IMR-90 (cell line): ENCODE measurements around the gene C7. TPM values are rescaled to one million over a fixed set of nuclear protein-coding genes. Genes with fewer than 3 reads are reported as not detected.

Experiments
- ATAC-seq: fragments of 200-7000 bp; cut with Tn5 transposase; 2 replicates; pipeline ENCODE4 v1.9.1; 2020; ENCODE audit warnings: low read depth, mild to moderate bottlenecking, moderate library complexity
- BruUV-seq: library from RNA; stranded (reverse); fragments of 400-500 nt; replicated peaks from 2 replicates; lab custom pipeline; 2021; lab: Mats Ljungman, UMichigan
- CTCF ChIA-PET: fragments of 300-600 bp; formaldehyde crosslinking; extraction: SDS; loops from one replicate; lab custom pipeline; 2021; ENCODE audit warnings: antibody characterized with exemption; lab: Yijun Ruan, JAX
- POLR2A ChIA-PET: fragments of 300-600 bp; sonication (Branson Sonifier 250); formaldehyde crosslinking; loops from one replicate; lab custom pipeline; 2022; ENCODE audit warnings: antibody characterized with exemption; ENCODE audit not compliant: unreplicated experiment; lab: Charles Lee
- DNase-seq: peaks from one replicate; pipeline ENCODE4 v3.0.0; 2013
- H2AFZ ChIP-seq: replicated peaks from 2 replicates; pipeline ENCODE3; 2013; ENCODE audit warnings: low read length, mild to moderate bottlenecking; ENCODE audit not compliant: poor library complexity
- H2AK5ac ChIP-seq: 2 replicates; pipeline ENCODE4 v1.6.1; 2013; ENCODE audit warnings: low read depth, low read length, inconsistent platforms
- H2AK9ac ChIP-seq: replicated peaks from 2 replicates; pipeline ENCODE3; 2013; ENCODE audit warnings: mild to moderate bottlenecking, low read depth, low read length, moderate library complexity; ENCODE audit not compliant: poor library complexity
- H2BK120ac ChIP-seq: 2 replicates; pipeline ENCODE4 v1.6.1; 2013; ENCODE audit warnings: low read depth, low read length, inconsistent platforms
- H2BK15ac ChIP-seq: 3 replicates; pipeline ENCODE4 v1.6.1; 2013; ENCODE audit warnings: low read depth, low read length, inconsistent platforms
- H2BK20ac ChIP-seq: 2 replicates; pipeline ENCODE4 v1.6.1; 2013; ENCODE audit warnings: low read depth, mild to moderate bottlenecking, inconsistent platforms, low read length, moderate library complexity
- H2BK5ac ChIP-seq: 2 replicates; pipeline ENCODE4 v1.6.1; 2013; ENCODE audit warnings: mild to moderate bottlenecking, low read depth, low read length, inconsistent platforms; ENCODE audit not compliant: poor library complexity, severe bottlenecking
- H3K14ac ChIP-seq: replicated peaks from 2 replicates; pipeline ENCODE4 v1.6.1; 2013; ENCODE audit warnings: low read depth, low read length, inconsistent platforms
- H3K18ac ChIP-seq: 2 replicates; pipeline ENCODE4 v1.6.1; 2013; ENCODE audit warnings: low read depth, low read length, control low read depth
- H3K23ac ChIP-seq: 2 replicates; pipeline ENCODE4 v1.6.1; 2013; ENCODE audit warnings: low read depth, low read length, inconsistent platforms
- H3K27ac ChIP-seq: 2 replicates; pipeline ENCODE4 v1.5.1; 2013; ENCODE audit warnings: mild to moderate bottlenecking, control low read depth, low read length; ENCODE audit not compliant: insufficient read depth
- H3K27me3 ChIP-seq: 2 replicates; pipeline ENCODE4 v1.6.1; 2013; ENCODE audit warnings: low read length; ENCODE audit not compliant: control insufficient read depth, insufficient read depth
- H3K36me3 ChIP-seq: 2 replicates; pipeline ENCODE4 v1.6.1; 2013; ENCODE audit warnings: low read length, mixed read lengths; ENCODE audit not compliant: control insufficient read depth, insufficient read depth
- H3K4ac ChIP-seq: 2 replicates; pipeline ENCODE4 v1.6.1; 2013; ENCODE audit warnings: low read depth, low read length, inconsistent platforms
- H3K4me1 ChIP-seq: 2 replicates; pipeline ENCODE4 v1.6.1; 2013; ENCODE audit warnings: low read length, mixed read lengths; ENCODE audit not compliant: control insufficient read depth, insufficient read depth
- H3K4me2 ChIP-seq: 2 replicates; pipeline ENCODE4 v1.6.1; 2013; ENCODE audit warnings: low read depth, mild to moderate bottlenecking, control low read depth, low read length, moderate library complexity
- H3K4me3 ChIP-seq: 2 replicates; pipeline ENCODE4 v1.5.1; 2013; ENCODE audit warnings: low read depth, mild to moderate bottlenecking, control low read depth, low read length, moderate library complexity; ENCODE audit not compliant: insufficient read depth
- H3K56ac ChIP-seq: 2 replicates; pipeline ENCODE4 v1.6.1; 2013; ENCODE audit warnings: low read length, inconsistent platforms; ENCODE audit not compliant: insufficient read depth; ENCODE audit errors: extremely low read depth
- H3K79me1 ChIP-seq, 2 experiments: 2 replicates each; pipeline ENCODE4 v1.6.1; 2013; ENCODE audit warnings: low read length in 2 of 2, inconsistent platforms in 1 of 2, low read depth in 1 of 2
- H3K9ac ChIP-seq: 2 replicates; pipeline ENCODE4 v1.6.1; 2013; ENCODE audit warnings: low read depth, low read length, control low read depth
- H3K9me1 ChIP-seq: 2 replicates; pipeline ENCODE4 v1.6.1; 2013; ENCODE audit warnings: low read length, inconsistent platforms; ENCODE audit not compliant: insufficient read depth
- H3K9me3 ChIP-seq: 2 replicates; pipeline ENCODE4 v1.6.1; 2013; ENCODE audit warnings: low read length; ENCODE audit not compliant: control insufficient read depth, insufficient read depth
- H4K20me1 ChIP-seq: 2 replicates; pipeline ENCODE4 v1.6.1; 2013; ENCODE audit warnings: low read length, inconsistent platforms; ENCODE audit not compliant: insufficient read depth
- H4K5ac ChIP-seq: 2 replicates; pipeline ENCODE4 v1.6.1; 2013; ENCODE audit warnings: mild to moderate bottlenecking, low read depth, low read length, control low read depth
- H4K8ac ChIP-seq, 2 experiments: 2 replicates each; pipeline ENCODE4 v1.6.1; 2013; ENCODE audit warnings: low read depth in 2 of 2, low read length in 2 of 2, control low read depth in 1 of 2, inconsistent platforms in 1 of 2
- H4K91ac ChIP-seq: 2 replicates; pipeline ENCODE4 v1.6.1; 2013; ENCODE audit warnings: low read depth, low read length, inconsistent platforms; ENCODE audit not compliant: insufficient read depth
- BHLHE40 ChIP-seq: fragments of 150-350 bp; IDR thresholded peaks from 2 replicates; pipeline ENCODE4 v1.6.1; 2016; ENCODE audit warnings: mild to moderate bottlenecking, low read depth, low read length
- CEBPB ChIP-seq: IDR thresholded peaks from 2 replicates; pipeline ENCODE4 v1.6.1; 2012; ENCODE audit warnings: low read depth, low read length, improper control_type of control experiment
- CHD1 ChIP-seq: IDR thresholded peaks from 2 replicates; pipeline ENCODE4 v1.6.1; 2012; ENCODE audit warnings: low read depth, low read length, improper control_type of control experiment
- FOS ChIP-seq: fragments of 150-350 bp; IDR thresholded peaks from 2 replicates; pipeline ENCODE4 v1.6.1; 2016; ENCODE audit warnings: low read depth, low read length
- MAFK ChIP-seq: IDR thresholded peaks from 2 replicates; pipeline ENCODE4 v1.6.1; 2012; ENCODE audit warnings: low read depth, low read length, improper control_type of control experiment
- MAZ ChIP-seq: IDR thresholded peaks from 2 replicates; pipeline ENCODE4 v1.6.1; 2012; ENCODE audit warnings: low read depth, mild to moderate bottlenecking, low read length, improper control_type of control experiment, moderate library complexity, borderline replicate concordance
- MXI1 ChIP-seq: IDR thresholded peaks from 2 replicates; pipeline ENCODE4 v1.6.1; 2012; ENCODE audit warnings: low read depth, mild to moderate bottlenecking, low read length, moderate library complexity, borderline replicate concordance
- NFE2L2 ChIP-seq: fragments of 150-350 bp; IDR thresholded peaks from 2 replicates; pipeline ENCODE4 v1.6.1; 2016; ENCODE audit warnings: low read depth, mild to moderate bottlenecking, low read length
- POLR2A ChIP-seq: IDR thresholded peaks from 2 replicates; pipeline ENCODE4 v1.6.1; 2012; ENCODE audit warnings: mild to moderate bottlenecking, low read depth, low read length
- RAD21 ChIP-seq: IDR thresholded peaks from 2 replicates; pipeline ENCODE4 v1.6.1; 2012; ENCODE audit warnings: low read length, improper control_type of control experiment
- RCOR1 ChIP-seq: IDR thresholded peaks from 2 replicates; pipeline ENCODE4 v1.6.1; 2012; ENCODE audit warnings: mild to moderate bottlenecking, low read length, improper control_type of control experiment; ENCODE audit not compliant: insufficient replicate concordance
- RFX5 ChIP-seq: IDR thresholded peaks from 2 replicates; pipeline ENCODE4 v1.8.0; 2012; ENCODE audit warnings: low read depth, mild to moderate bottlenecking, low read length, moderate library complexity
- SMC3 ChIP-seq: fragments of 150-350 bp; IDR thresholded peaks from 2 replicates; pipeline ENCODE4 v1.6.1; 2016; ENCODE audit warnings: low read depth, mild to moderate bottlenecking, antibody characterized with exemption, low read length, moderate library complexity
- USF2 ChIP-seq: fragments of 150-350 bp; IDR thresholded peaks from 2 replicates; pipeline ENCODE4 v1.6.1; 2017; ENCODE audit warnings: mild to moderate bottlenecking, antibody characterized with exemption, low read length, low read depth
- WGBS, 2 experiments: methylation state at CpG; one replicate each; pipeline versions ENCODE4 v1.1.5 to v1.1.7; 2013; ENCODE audit warnings: missing lambda C conversion rate in 2 of 2; ENCODE audit not compliant: insufficient read length in 1 of 2; ENCODE audit errors: extremely low coverage in 2 of 2; 5-methylcytosine and 5-hydroxymethylcytosine counted together
- dilution Hi-C: fragments of 300-500 bp; cut with HindIII; formaldehyde crosslinking; loops from one replicate; pipeline ENCODE4 v1.14.3; 2018; ENCODE audit warnings: low sequenced_read_pairs; ENCODE audit not compliant: unreplicated experiment
- in situ Hi-C: fragments of 300-500 bp; cut with MboI; formaldehyde crosslinking; loops from 3 replicates; pipeline ENCODE4 v1.14.3; 2019; ENCODE audit warnings: low sequenced_read_pairs, inconsistent platforms, mixed read lengths
- intact Hi-C: fragments of 100-400 bp; cut with micrococcal nuclease; formaldehyde crosslinking; loops from 2 replicates; pipeline ENCODE4 v1.10.0; 2022
- polyA plus RNA-seq, 3 experiments: library from polyadenylated mRNA; depleted of rRNA; stranded (reverse); fragments of >200 nt; gene quantifications; 2 replicates each; pipeline ENCODE4 v1.2.3, GENCODE V29; 2012; ENCODE audit warnings: low replicate concordance in 1 of 3
- total RNA-seq: library from RNA; depleted of rRNA; stranded (reverse); fragments of >200 nt; gene quantifications from 2 replicates; pipeline ENCODE4 v1.2.3, GENCODE V29; 2012
- TF ChIP-seq, protein P1 (sequence below): fragments of 150-350 bp; IDR thresholded peaks from 2 replicates; pipeline ENCODE4 v1.6.1; 2016; ENCODE audit warnings: low read depth, mild to moderate bottlenecking, low read length, moderate library complexity, borderline replicate concordance
- TF ChIP-seq, protein P2 (sequence below): conservative IDR thresholded peaks from 2 replicates; pipeline ENCODE4 v1.5.1; 2012; ENCODE audit warnings: mild to moderate bottlenecking, low read depth, low read length, improper control_type of control experiment

C7 gene
- total and polyA plus RNA-seq, 2 of the 4 experiments (the other 2 are of a cell fraction) = 0.54 to 1.8 TPM

DNA sequence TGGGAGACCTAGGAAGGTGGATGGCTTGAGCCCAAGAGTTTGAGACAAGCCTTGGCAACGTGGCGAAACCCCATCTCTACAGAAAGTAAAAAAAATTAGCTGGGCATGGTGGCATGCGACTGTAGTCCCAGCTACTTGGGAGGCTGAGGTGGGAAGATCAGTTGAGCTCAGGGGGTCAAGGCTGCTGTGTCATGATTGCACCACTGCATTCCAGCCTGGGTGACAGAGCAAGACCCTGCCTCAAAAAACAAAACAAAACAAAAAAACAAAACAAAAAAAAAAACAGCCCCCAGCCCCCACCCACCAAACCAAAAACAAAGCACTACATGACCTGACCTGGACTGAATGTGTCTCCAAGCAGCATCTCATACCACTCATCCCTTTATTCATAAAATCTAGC lies 33.3 kb upstream of the C7 start:
- no peak for TF ChIP-seq RCOR1
- TF ChIP-seq RAD21 = no peak
- TF ChIP-seq, protein P1, sequence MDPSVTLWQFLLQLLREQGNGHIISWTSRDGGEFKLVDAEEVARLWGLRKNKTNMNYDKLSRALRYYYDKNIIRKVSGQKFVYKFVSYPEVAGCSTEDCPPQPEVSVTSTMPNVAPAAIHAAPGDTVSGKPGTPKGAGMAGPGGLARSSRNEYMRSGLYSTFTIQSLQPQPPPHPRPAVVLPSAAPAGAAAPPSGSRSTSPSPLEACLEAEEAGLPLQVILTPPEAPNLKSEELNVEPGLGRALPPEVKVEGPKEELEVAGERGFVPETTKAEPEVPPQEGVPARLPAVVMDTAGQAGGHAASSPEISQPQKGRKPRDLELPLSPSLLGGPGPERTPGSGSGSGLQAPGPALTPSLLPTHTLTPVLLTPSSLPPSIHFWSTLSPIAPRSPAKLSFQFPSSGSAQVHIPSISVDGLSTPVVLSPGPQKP = no peak
- no peak for TF ChIP-seq SMC3
- TF ChIP-seq, protein P2, sequence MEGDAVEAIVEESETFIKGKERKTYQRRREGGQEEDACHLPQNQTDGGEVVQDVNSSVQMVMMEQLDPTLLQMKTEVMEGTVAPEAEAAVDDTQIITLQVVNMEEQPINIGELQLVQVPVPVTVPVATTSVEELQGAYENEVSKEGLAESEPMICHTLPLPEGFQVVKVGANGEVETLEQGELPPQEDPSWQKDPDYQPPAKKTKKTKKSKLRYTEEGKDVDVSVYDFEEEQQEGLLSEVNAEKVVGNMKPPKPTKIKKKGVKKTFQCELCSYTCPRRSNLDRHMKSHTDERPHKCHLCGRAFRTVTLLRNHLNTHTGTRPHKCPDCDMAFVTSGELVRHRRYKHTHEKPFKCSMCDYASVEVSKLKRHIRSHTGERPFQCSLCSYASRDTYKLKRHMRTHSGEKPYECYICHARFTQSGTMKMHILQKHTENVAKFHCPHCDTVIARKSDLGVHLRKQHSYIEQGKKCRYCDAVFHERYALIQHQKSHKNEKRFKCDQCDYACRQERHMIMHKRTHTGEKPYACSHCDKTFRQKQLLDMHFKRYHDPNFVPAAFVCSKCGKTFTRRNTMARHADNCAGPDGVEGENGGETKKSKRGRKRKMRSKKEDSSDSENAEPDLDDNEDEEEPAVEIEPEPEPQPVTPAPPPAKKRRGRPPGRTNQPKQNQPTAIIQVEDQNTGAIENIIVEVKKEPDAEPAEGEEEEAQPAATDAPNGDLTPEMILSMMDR = no peak
- TF ChIP-seq CEBPB = no peak
- TF ChIP-seq BHLHE40 = no peak
- TF ChIP-seq MAZ = no peak
- no peak for TF ChIP-seq FOS
- TF ChIP-seq NFE2L2 = no peak
- no peak for TF ChIP-seq CHD1
- TF ChIP-seq MAFK = no peak
- no peak for TF ChIP-seq RFX5
- TF ChIP-seq POLR2A = no peak
- TF ChIP-seq MXI1 = no peak
- no peak for TF ChIP-seq USF2
- no CpG with 5 or more reads among the region's 3 CpGs for WGBS, 2 experiments
- Histone ChIP-seq H2BK15ac (no peak overlapping the region), H3K18ac (no peak overlapping the region), H3K79me1 (no peaks in the 10 kb centered on the region), H4K5ac (no peak overlapping the region), H3K4me3 (no peak overlapping the region), H3K4me2 (no peak overlapping the region), H3K9ac (no peak overlapping the region), H2AK9ac (no peak overlapping the region), H4K20me1 (no peaks in the 10 kb centered on the region), H3K4me1 (no peaks in the 10 kb centered on the region), H2BK5ac (no peak overlapping the region), H3K14ac (no peak overlapping the region), H2BK20ac (no peak overlapping the region), H2AK5ac (no peak overlapping the region), H3K23ac (no peak overlapping the region), H3K56ac (no peak overlapping the region), H4K91ac (no peak overlapping the region), H3K27ac (no peak overlapping the region), H2BK120ac (no peak overlapping the region), H3K9me3 (peaks cover 4% of the 10 kb centered on the region; the same call in 1 of the 2 replicates), H2AFZ (no peak overlapping the region), H3K27me3 (no peaks in the 10 kb centered on the region), H4K8ac (no peak overlapping the region), H3K9me1 (no peaks in the 10 kb centered on the region), H3K4ac (no peak overlapping the region), H3K36me3 (no peaks in the 10 kb centered on the region)
- ATAC-seq (no peak), DNase-seq (no peak)
- in situ Hi-C loops = loop anchor here (10.0 kb wide), 2 partner anchors 931 to 1291 kb away; no protein-coding TSS in a partner anchor
- CTCF ChIA-PET = no interaction called here
- dilution Hi-C loops = no loop called here
- POLR2A ChIA-PET = no interaction called here
- intact Hi-C loops = loop anchor here (5.0 to 10.0 kb wide), 3 partner anchors 34 to 1299 kb away; partner anchors contain the start of gene CARD6
- no TSS peak for BruUV-seq
